GM19193 (cell line): ENCODE data around the gene LRRK1.

Experiments
- POLR2A ChIP-seq: IDR thresholded peaks from 4 replicates; pipeline ENCODE4 v1.6.1; 2011; ENCODE audit not compliant: insufficient read depth, insufficient read length; ENCODE audit errors: extremely low read depth

LRRK1 gene

GRCh38 chr15:101115786-101116680, 196.9 kb downstream of the LRRK1 start:
- TF ChIP-seq POLR2A = no peak

GRCh38 chr15:101116681-101116976, 197.5 kb downstream of the LRRK1 start:
- no peak for TF ChIP-seq POLR2A

GRCh38 chr15:101118116-101118515, 199.0 kb downstream of the LRRK1 start:
- TF ChIP-seq POLR2A = no peak

GRCh38 chr15:101118615-101119014, 199.5 kb downstream of the LRRK1 start:
- no peak for TF ChIP-seq POLR2A

- no peak for TF ChIP-seq POLR2A
Measured at GRCh38 chr15:101119181-101119580, 200.0 kb downstream of the LRRK1 start.
